Measurements from ENCODE around the gene MRPL1. TPM values are rescaled to one million over a fixed set of nuclear protein-coding genes. Genes with fewer than 3 reads are reported as not detected.

MRPL1 gene
- total and polyA plus RNA-seq, 2 of the 13 experiments (the other 11 are each of a cell fraction or from before 2014, with no cell fraction given): 23.3 to 61.5 TPM

GRCh38 chr4:77881460-77882295 lies 19.0 kb downstream of the MRPL1 start (continued):
- TF ChIP-seq FOXO4 (CRISPR knock-in tag; conservative IDR thresholded peaks at IDR 0.05) (no peak), ZNF878 (CRISPR knock-in tag; IDR thresholded peaks at IDR 0.05) (0 out of 2 replicates have a peak, but pooled peaks have one; percentile 18), PATZ1 (CRISPR knock-in tag; IDR thresholded peaks at IDR 0.05) (0 out of 2 replicates have a peak, but pooled peaks have one; percentile 13), THAP11 (CRISPR knock-in tag; IDR thresholded peaks at IDR 0.05) (peak; percentile 49), REST (IDR thresholded peaks at IDR 0.05; ENCODE audit: borderline replicate concordance in 1 of 2, low read depth in 1 of 2, low read length in 2 of 2) (no peak)
